Heart left ventricle (tissue), 13 donors: ENCODE measurements around the gene HGF.

Experiments used
- POLR2A ChIP-seq, 2 donors: fragments of 450-650 bp; IDR thresholded peaks; one replicate each; pipeline ENCODE4 v1.6.1; 2017; ENCODE audit warnings: antibody characterized with exemption in 2 of 2, mild to moderate bottlenecking in 2 of 2, moderate library complexity in 2 of 2
- TF ChIP-seq, protein P1 (sequence below), 12 donors: fragments of 200-600 bp; sonication (generic) in 4 of 12; IDR thresholded peaks; one replicate each; pipeline versions ENCODE4 v1.5.0 to v1.8.0; 2018 to 2022; ENCODE audit warnings: antibody characterized with exemption in 12 of 12, mild to moderate bottlenecking in 5 of 12
- donor health status: ischemic (EF 13 %, LVEDD 7.1; RV severe dilation, severe dysfunction).
- donor health status: DM: no; HTN: yes; CAD: no.
- donor health status: DM: no; HTN: no; CAD: no.
- donor health status: ischemic (EF 25% LVEDD 6.9; RV normal size, moderate dysfunction).
- donor health status: ischemic (EF 25% LVEDD 5.7; RV mildly dilated, moderate dysfunction).
- donor health status: ischemic (EF 35%, LVEDD 5.7; RV mildly dilated, moderate dysfunction).
- donor health status: nonischemic (EF 11% LVEDD 7.7; RV severe dilation, severe dysfunction).
- donor health status: DM: yes; HTN: yes; CAD: no.
- donor health status: PGD.
- donor health status: ischemic (EF 29% LVEDD 5.4; RV normal size, mild dysfunction).
- donor health status: nonischemic (EF 23%, LVEDD 6.1; RV moderate dilation, normal function).

DNA sequence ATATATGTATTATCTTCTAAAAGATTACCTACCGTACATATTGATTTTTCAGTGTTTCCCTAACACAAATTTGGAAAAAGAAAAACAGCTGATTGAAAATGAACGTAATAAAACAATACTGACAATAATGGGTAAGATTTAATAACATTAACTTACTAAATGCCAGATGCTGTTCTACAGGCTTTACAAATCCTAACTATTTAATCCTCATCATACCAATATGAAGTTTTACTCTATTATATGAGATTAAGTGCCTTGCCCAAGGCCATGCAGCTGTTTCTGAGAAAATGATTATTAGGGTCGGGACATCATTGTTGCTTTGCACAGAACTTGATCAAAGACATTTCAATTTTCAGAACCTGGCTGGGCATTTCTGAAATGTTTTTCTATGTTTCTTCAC is 104.6 kb downstream of the HGF start:
- TF ChIP-seq, protein P1, sequence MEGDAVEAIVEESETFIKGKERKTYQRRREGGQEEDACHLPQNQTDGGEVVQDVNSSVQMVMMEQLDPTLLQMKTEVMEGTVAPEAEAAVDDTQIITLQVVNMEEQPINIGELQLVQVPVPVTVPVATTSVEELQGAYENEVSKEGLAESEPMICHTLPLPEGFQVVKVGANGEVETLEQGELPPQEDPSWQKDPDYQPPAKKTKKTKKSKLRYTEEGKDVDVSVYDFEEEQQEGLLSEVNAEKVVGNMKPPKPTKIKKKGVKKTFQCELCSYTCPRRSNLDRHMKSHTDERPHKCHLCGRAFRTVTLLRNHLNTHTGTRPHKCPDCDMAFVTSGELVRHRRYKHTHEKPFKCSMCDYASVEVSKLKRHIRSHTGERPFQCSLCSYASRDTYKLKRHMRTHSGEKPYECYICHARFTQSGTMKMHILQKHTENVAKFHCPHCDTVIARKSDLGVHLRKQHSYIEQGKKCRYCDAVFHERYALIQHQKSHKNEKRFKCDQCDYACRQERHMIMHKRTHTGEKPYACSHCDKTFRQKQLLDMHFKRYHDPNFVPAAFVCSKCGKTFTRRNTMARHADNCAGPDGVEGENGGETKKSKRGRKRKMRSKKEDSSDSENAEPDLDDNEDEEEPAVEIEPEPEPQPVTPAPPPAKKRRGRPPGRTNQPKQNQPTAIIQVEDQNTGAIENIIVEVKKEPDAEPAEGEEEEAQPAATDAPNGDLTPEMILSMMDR (IDR thresholded peaks at IDR 0.05), result no peak
- TF ChIP-seq POLR2A (IDR thresholded peaks at IDR 0.05), result no peak
